H1 (cell line): ENCODE results near the gene GPSM1. TPM values are rescaled to one million over a fixed set of nuclear protein-coding genes. Genes with fewer than 3 reads are reported as not detected.
A peak's percentile ranks its signal among the peaks of the same experiment; 100 is the strongest.

Experiments
- CTCF ChIA-PET: fragments of 300-600 bp; sonication (Branson Sonifier 250); formaldehyde crosslinking; loops from one replicate; lab custom pipeline; 2021; ENCODE audit not compliant: partially characterized antibody; lab: Charles Lee
- POLR2A ChIA-PET: fragments of 300-600 bp; sonication (Branson Sonifier 250); formaldehyde crosslinking; loops from one replicate; lab custom pipeline; 2021; ENCODE audit warnings: inconsistent platforms; ENCODE audit not compliant: partially characterized antibody; lab: Charles Lee
- DNase-seq, 2 experiments: peaks; one replicate each; pipeline versions ENCODE4 v3.0.0 to v3.0.0-alpha.2; 2010 to 2022; ENCODE audit warnings: low spot score in 2 of 2, low read depth in 1 of 2, mixed read lengths in 1 of 2
- FAIRE-seq: peaks from 2 replicates; lab custom pipeline; 2011; peaks lifted over from hg19 to GRCh38; lab: Jason Lieb, UNC
- H2AFZ ChIP-seq: 2 replicates; pipeline ENCODE4 v1.8.1; 2012; ENCODE audit warnings: low read length, inconsistent platforms
- H2AK5ac ChIP-seq: 2 replicates; pipeline ENCODE4 v1.6.1; 2013; ENCODE audit warnings: low read depth, low read length
- H2BK120ac ChIP-seq: replicated peaks from 2 replicates; pipeline ENCODE3; 2013; ENCODE audit warnings: low read depth, low read length, inconsistent platforms
- H2BK12ac ChIP-seq: 2 replicates; pipeline ENCODE4 v1.6.1; 2013; ENCODE audit warnings: low read depth, low read length
- H2BK15ac ChIP-seq: 2 replicates; pipeline ENCODE4 v1.6.1; 2013; ENCODE audit warnings: low read length
- H2BK20ac ChIP-seq: 2 replicates; pipeline ENCODE4 v1.6.1; 2013; ENCODE audit warnings: low read length
- H2BK5ac ChIP-seq: 2 replicates; pipeline ENCODE4 v1.6.1; 2013; ENCODE audit warnings: low read depth, low read length
- H3K14ac ChIP-seq: 2 replicates; pipeline ENCODE4 v1.6.1; 2013; ENCODE audit warnings: inconsistent platforms; ENCODE audit not compliant: insufficient read length
- H3K18ac ChIP-seq: 2 replicates; pipeline ENCODE4 v1.6.1; 2013; ENCODE audit warnings: low read length; ENCODE audit errors: extremely low read depth
- H3K23ac ChIP-seq: 2 replicates; pipeline ENCODE4 v1.6.1; 2013; ENCODE audit warnings: inconsistent platforms; ENCODE audit not compliant: insufficient read length
- H3K23me2 ChIP-seq: 2 replicates; pipeline ENCODE4 v1.6.1; 2013; ENCODE audit warnings: low read depth, low read length
- H3K27ac ChIP-seq: 2 replicates; pipeline ENCODE4 v1.6.1; 2011; ENCODE audit warnings: low read depth, low read length, inconsistent platforms
- H3K27me3 ChIP-seq, 4 experiments: replicated peaks in 1 of 4; 1 replicate in 1 of 4; 2 replicates in 3 of 4; pipeline versions ENCODE4 v1.6.1 to v1.8.1; 2011 to 2013; ENCODE audit warnings: low read length in 3 of 4, mild to moderate bottlenecking in 3 of 4, inconsistent platforms in 2 of 4, mixed read lengths in 2 of 4, moderate library complexity in 1 of 4; ENCODE audit not compliant: control insufficient read depth in 3 of 4, insufficient read depth in 3 of 4; ENCODE audit errors: extremely low read depth in 1 of 4
- H3K36me3 ChIP-seq, 4 experiments: 2 replicates each; pipeline versions ENCODE4 v1.6.1 to v1.8.1; 2011 to 2013; ENCODE audit warnings: mild to moderate bottlenecking in 4 of 4, low read length in 3 of 4, moderate library complexity in 2 of 4, control low read depth in 1 of 4, inconsistent platforms in 1 of 4; ENCODE audit not compliant: insufficient read depth in 4 of 4, control insufficient read depth in 2 of 4
- H3K4ac ChIP-seq: replicated peaks from 2 replicates; pipeline ENCODE3; 2013; ENCODE audit warnings: low read length, low read depth, mixed read lengths, inconsistent platforms; ENCODE audit not compliant: insufficient read length
- H3K4me1 ChIP-seq, 4 experiments: replicated peaks in 1 of 4; 1 replicate in 1 of 4; 2 replicates in 3 of 4; pipeline versions ENCODE4 v1.6.1 to v1.8.1; 2011 to 2013; ENCODE audit warnings: low read length in 3 of 4, inconsistent platforms in 2 of 4, mixed read lengths in 1 of 4; ENCODE audit not compliant: insufficient read depth in 4 of 4, control insufficient read depth in 3 of 4
- H3K4me2 ChIP-seq, 2 experiments: 2 replicates each; pipeline versions ENCODE4 v1.6.1 to v1.8.1; 2011 to 2013; ENCODE audit warnings: low read depth in 2 of 2, low read length in 2 of 2, control low read depth in 1 of 2, inconsistent platforms in 1 of 2, mild to moderate bottlenecking in 1 of 2; ENCODE audit not compliant: insufficient read depth in 1 of 2
- H3K4me3 ChIP-seq, 4 experiments: fragments of 200-600, 300-600 bp in 1 of 4; sonication (generic), shearing (Covaris generic), sonication (Bioruptor Twin) in 1 of 4; 2 replicates each; pipeline versions ENCODE4 v1.5.1 to v1.8.1; 2011 to 2016; ENCODE audit warnings: low read length in 4 of 4, low read depth in 3 of 4, control low read depth in 2 of 4, inconsistent platforms in 2 of 4, mild to moderate bottlenecking in 2 of 4, mixed read lengths in 1 of 4, moderate library complexity in 1 of 4; ENCODE audit not compliant: insufficient read depth in 2 of 4; ENCODE audit errors: extremely low read depth in 1 of 4
- H3K56ac ChIP-seq: replicated peaks from 2 replicates; pipeline ENCODE3; 2013; ENCODE audit warnings: low read depth, mild to moderate bottlenecking, mixed read lengths, low read length, inconsistent platforms; ENCODE audit not compliant: insufficient read length
- H3K79me1 ChIP-seq: 2 replicates; pipeline ENCODE4 v1.6.1; 2013; ENCODE audit warnings: low read depth, low read length, control low read depth
- H3K79me2 ChIP-seq, 2 experiments: 2 replicates each; pipeline versions ENCODE4 v1.6.1 to v1.8.1; 2012 to 2013; ENCODE audit warnings: low read length in 2 of 2, mild to moderate bottlenecking in 2 of 2, inconsistent platforms in 1 of 2; ENCODE audit not compliant: insufficient read depth in 2 of 2, control insufficient read depth in 1 of 2
- H3K9ac ChIP-seq, 4 experiments: replicated peaks in 1 of 4; 1 replicate in 1 of 4; 2 replicates in 3 of 4; pipeline versions ENCODE4 v1.6.1 to v1.8.1; 2011 to 2013; ENCODE audit warnings: low read depth in 3 of 4, low read length in 3 of 4, control low read depth in 2 of 4, mild to moderate bottlenecking in 2 of 4, moderate library complexity in 2 of 4, inconsistent platforms in 1 of 4; ENCODE audit errors: extremely low read depth in 1 of 4
- H3K9me3 ChIP-seq, 2 experiments: 2 replicates each; pipeline versions ENCODE4 v1.6.1 to v1.8.1; 2012 to 2013; ENCODE audit warnings: mild to moderate bottlenecking in 2 of 2, moderate library complexity in 2 of 2, control low read depth in 1 of 2, inconsistent platforms in 1 of 2, low read depth in 1 of 2, low read length in 1 of 2, mixed read lengths in 1 of 2; ENCODE audit not compliant: insufficient read depth in 2 of 2
- H4K20me1 ChIP-seq, 2 experiments: replicated peaks in 1 of 2; 2 replicates each; pipeline versions ENCODE3 to v1.8.1; 2011 to 2013; ENCODE audit warnings: inconsistent platforms in 2 of 2, low read length in 2 of 2, mild to moderate bottlenecking in 1 of 2; ENCODE audit not compliant: insufficient read depth in 2 of 2, control insufficient read depth in 1 of 2
- H4K5ac ChIP-seq: 2 replicates; pipeline ENCODE4 v1.6.1; 2013; ENCODE audit warnings: low read length, low read depth, mixed read lengths, inconsistent platforms; ENCODE audit not compliant: insufficient read length
- H4K8ac ChIP-seq: 2 replicates; pipeline ENCODE4 v1.8.0; 2013; ENCODE audit warnings: mild to moderate bottlenecking, moderate library complexity, low read length, inconsistent platforms; ENCODE audit not compliant: insufficient read depth; ENCODE audit errors: extremely low read depth
- H4K91ac ChIP-seq: replicated peaks from 2 replicates; pipeline ENCODE3; 2013; ENCODE audit warnings: low read length, mixed read lengths, inconsistent platforms; ENCODE audit not compliant: insufficient read length
- SP2 ChIP-seq: IDR thresholded peaks from 2 replicates; pipeline ENCODE4 v1.6.1; 2012; ENCODE audit warnings: mild to moderate bottlenecking, low read length, inconsistent platforms
- SP4 ChIP-seq: IDR thresholded peaks from 2 replicates; pipeline ENCODE4 v1.6.1; 2012; ENCODE audit warnings: low read length, inconsistent platforms
- WGBS, 2 experiments: shearing (Covaris generic) in 1 of 2; methylation state at CpG; one replicate each; pipeline versions ENCODE4 v1.1.6 to v1.1.7; 2013 to 2015; ENCODE audit warnings: low lambda C conversion rate in 2 of 2, mixed read lengths in 2 of 2, inconsistent platforms in 1 of 2, low coverage in 1 of 2, missing lambda C conversion rate in 1 of 2; ENCODE audit not compliant: insufficient replicate concordance in 2 of 2, insufficient coverage in 1 of 2, insufficient read length in 1 of 2; ENCODE audit errors: extremely low coverage in 1 of 2, missing lambda C conversion rate in 1 of 2; 5-methylcytosine and 5-hydroxymethylcytosine counted together
- polyA plus RNA-seq, 7 experiments: library from polyadenylated mRNA; depleted of rRNA in 3 of 7; stranded (reverse) in 5 of 7; unstranded in 2 of 7; fragments of >200 nt in 5 of 7; fragments of 200-250 nt in 2 of 7; gene quantifications; 1 replicate in 5 of 7; 2 replicates in 1 of 7; 4 replicates in 1 of 7; pipeline versions ENCODE4 v1.2.1 to v1.2.3, GENCODE V29; 2011 to 2013; ENCODE audit warnings: missing spikeins in 2 of 7, mixed read lengths in 2 of 7
- total RNA-seq: library from RNA; stranded (reverse); fragmentation: NEBNext Ultra II Directional; extraction: Animal tissue kit (Norgen Biotek cat#: 25700); gene quantifications from 2 replicates; pipeline ENCODE4 v1.2.1, GENCODE V29; 2021
- TF ChIP-seq, protein P1 (sequence below): IDR thresholded peaks from 2 replicates; pipeline ENCODE4 v1.6.1; 2012; ENCODE audit warnings: inconsistent platforms

The GPSM1 gene
- total and polyA plus RNA-seq, 2 of the 8 experiments (the other 6 are each of a cell fraction or from before 2014, with no cell fraction given): 12.8 to 18.0 TPM

DNA sequence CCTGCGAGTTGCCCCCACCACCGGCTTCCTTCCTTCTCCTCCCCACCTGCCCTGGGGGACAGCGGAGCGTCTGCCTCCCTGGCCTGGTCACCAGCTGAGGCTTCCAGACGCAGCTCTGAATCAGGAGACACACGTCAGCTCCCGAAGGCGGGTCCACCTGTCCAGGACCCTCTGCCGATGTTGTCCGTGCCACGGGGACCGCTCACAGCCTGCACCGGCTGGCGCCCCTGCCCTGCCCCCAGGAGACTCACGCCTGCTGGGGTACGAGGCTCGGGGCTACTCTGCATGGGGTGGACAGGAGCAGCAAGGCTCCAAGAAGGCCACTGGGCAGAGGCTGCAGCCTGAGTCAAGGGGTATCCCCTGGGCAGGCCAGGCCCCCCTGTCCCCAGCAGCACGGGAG is 21.5 kb upstream of the GPSM1 start:
- no peaks in the 10 kb centered on the region for H3K9me3 ChIP-seq
- H4K5ac ChIP-seq: no peak overlapping the region
- no peak overlapping the region for H4K8ac ChIP-seq
- no peak overlapping the region for H2BK12ac ChIP-seq
- no peak overlapping the region for H3K4me3 ChIP-seq
- H3K23ac ChIP-seq: no peak overlapping the region
- H2BK15ac ChIP-seq: no peak overlapping the region
- WGBS, 2 experiments: 93% methylated on average over 15 of the region's 18 CpGs; no CpG with 5 or more reads in 1 of the 2 experiments
- H3K18ac ChIP-seq: no peak overlapping the region
- H3K27me3 ChIP-seq: no peaks in the 10 kb centered on the region; a peak in 1 of 7 replicates
- H2BK20ac ChIP-seq: no peak overlapping the region
- H3K56ac ChIP-seq: no peak overlapping the region
- H2AFZ ChIP-seq: no peak overlapping the region
- no peak overlapping the region for H2AK5ac ChIP-seq
- DNase-seq (no peak), FAIRE-seq (no peak)
- no peak overlapping the region for H3K27ac ChIP-seq
- no peaks in the 10 kb centered on the region; a peak in 1 of 8 replicates for H3K36me3 ChIP-seq
- TF ChIP-seq SP2 (no peak), SP4 (no peak)
- TF ChIP-seq, protein P1, sequence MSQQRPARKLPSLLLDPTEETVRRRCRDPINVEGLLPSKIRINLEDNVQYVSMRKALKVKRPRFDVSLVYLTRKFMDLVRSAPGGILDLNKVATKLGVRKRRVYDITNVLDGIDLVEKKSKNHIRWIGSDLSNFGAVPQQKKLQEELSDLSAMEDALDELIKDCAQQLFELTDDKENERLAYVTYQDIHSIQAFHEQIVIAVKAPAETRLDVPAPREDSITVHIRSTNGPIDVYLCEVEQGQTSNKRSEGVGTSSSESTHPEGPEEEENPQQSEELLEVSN: no peak
- H4K20me1 ChIP-seq: peaks cover 0 to 20% of the 10 kb centered on the region in 2 experiments
- no peaks in the 10 kb centered on the region; the same call in 1 of the 2 replicates for H3K79me1 ChIP-seq
- H3K79me2 ChIP-seq: no peaks in the 10 kb centered on the region
- H3K4me2 ChIP-seq: no peak overlapping the region
- ChIA-PET CTCF (interaction anchor here (1.2 to 2.0 kb wide), 4 partner anchors 14 to 127 kb away, joined by 3 to 8 read pairs (median 4); partner anchors contain the start of gene DNLZ), POLR2A (interaction anchor here (0.6 kb wide), 1 partner anchor 48 kb away, joined by 3 read pairs; no protein-coding TSS in a partner anchor)
- no peaks in the 10 kb centered on the region; a peak in 1 of 7 replicates for H3K4me1 ChIP-seq
- H4K91ac ChIP-seq: no peak overlapping the region
- H2BK120ac ChIP-seq: no peak overlapping the region
- H3K23me2 ChIP-seq: peaks cover 25% of the 10 kb centered on the region
- no peak overlapping the region for H3K4ac ChIP-seq
- H3K9ac ChIP-seq: no peak overlapping the region
- H3K14ac ChIP-seq: no peak overlapping the region
- 0 out of 2 replicates have a peak overlapping the region, but pooled peaks have one; percentile 44 for H2BK5ac ChIP-seq
